Stimulated activated CD4-positive, alpha-beta T cell treated with anti-CD3 and anti-CD28 coated beads, Interleukin-15, amount 100 ng/mL, for 48 hours (primary cell): ENCODE results near the gene MEGF11.

ENCODE experiments used
- DNase-seq, 2 donors: peaks; one replicate each; pipeline ENCODE4 v3.0.0-alpha.2; 2020; ENCODE audit warnings: low read depth in 2 of 2

MEGF11 gene

DNA sequence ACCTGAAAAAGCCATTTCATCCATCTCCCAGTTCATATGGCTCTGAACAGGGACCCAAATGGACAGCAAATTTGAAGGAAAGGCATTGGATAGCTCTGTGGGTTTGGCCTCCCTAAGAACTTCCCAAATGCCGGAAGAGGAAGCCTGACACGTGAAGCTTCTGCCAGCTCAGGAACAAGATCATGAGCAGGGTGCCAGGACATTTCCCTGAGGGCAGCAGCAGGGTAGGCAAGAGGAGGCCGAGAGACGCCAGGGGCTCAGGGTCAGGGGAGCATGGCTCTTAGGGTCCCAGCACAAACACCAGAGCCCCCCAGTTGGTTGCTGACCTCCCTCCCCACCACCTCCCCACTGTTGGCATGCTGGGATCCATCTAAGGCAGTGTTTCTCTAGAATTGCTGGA lies 187.5 kb downstream of the MEGF11 start:
- DNase-seq, result no peak

- no peak for DNase-seq
Observed at GRCh38 chr15:66065325-66065724, 188.2 kb downstream of the MEGF11 start.

DNA sequence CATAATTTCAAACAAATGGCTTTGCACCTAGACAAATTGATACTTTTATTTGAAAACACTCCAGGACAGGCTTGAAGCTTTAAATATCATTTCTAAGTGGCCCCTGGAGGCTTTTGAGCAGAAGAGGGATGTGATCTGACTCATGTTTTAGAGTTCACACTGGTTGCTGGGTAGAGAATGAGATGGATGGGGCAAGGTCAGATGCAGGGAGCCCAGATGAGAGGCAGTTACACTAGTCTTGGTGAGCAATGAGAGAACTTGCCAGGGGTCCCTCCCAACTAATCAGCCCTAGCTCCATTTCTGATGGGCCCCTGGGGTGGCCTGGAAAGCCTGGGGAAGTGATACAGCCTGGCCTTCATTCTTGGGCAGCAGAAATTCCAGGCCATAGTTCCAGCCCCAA lies 190.4 kb downstream of the MEGF11 start:
- no peak for DNase-seq

DNA sequence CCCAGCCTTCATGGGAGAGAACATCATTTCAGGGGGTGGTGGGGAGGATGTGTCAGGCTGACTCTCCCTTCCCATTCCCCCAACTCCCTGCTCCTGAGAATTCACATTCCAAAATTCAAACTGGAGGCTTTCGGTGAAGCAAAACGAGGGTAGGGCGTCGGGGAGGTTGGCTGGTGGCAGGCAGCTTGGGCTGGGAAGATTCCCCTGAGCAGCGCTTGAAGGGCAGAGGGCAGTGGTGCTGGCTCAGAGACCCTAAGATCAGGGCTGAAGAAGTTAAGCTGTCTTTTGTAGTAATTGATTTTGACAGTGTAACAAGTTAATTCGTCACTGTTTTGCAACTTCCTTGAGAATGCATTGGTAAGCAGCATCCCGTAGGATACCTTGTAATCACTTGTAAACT lies 196.5 kb downstream of the MEGF11 start:
- DNase-seq, result no peak

- DNase-seq, result no peak
Observed at GRCh38 chr15:66053991-66054390, 199.6 kb downstream of the MEGF11 start.

DNA sequence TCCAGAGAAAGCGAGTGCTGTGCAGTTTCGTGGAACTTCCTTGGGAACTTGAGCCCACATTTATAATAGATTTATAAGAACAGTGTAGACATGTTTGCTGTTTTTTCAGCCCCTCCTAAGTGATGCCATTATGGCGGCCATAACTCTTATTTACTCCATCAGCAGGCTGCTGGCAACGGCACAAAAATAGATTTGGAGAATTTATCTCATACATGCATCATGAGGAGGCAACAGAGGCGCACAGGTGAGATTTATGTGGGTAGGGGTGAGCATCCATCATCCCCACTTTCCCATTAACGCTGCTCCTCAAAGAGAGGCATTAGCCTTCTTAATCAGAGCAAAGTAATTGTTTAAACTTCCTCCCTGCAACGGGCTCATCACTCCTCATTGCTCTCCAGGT lies 201.7 kb downstream of the MEGF11 start:
- no peak for DNase-seq

DNA sequence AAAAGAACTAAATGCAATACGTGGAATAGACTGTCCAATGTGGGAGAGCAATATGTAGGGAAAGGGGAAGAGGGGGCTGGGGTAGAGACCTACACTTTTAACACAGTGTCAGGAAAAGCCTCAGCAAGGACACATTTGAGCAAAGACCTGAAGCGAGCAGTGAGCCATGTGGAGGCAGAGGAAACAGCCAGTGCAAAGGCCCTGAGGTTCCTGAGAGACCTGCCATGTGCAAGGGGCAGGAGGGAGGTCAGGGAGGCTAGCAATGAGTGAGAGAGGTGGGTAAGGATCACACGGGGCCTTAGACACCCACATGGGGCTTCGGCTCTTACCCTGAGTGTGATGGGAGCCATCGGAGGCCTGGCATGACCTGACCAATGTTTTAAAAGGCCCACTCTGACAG lies 203.3 kb downstream of the MEGF11 start:
- no peak for DNase-seq

- DNase-seq, result no peak
Observed at GRCh38 chr15:66049353-66049752, 204.2 kb downstream of the MEGF11 start.

- no peak for DNase-seq
Observed at GRCh38 chr15:66047321-66048024, 206.1 kb downstream of the MEGF11 start.

GRCh38 chr15:66046751-66047150 lies 206.8 kb downstream of the MEGF11 start:
- DNase-seq, result no peak

DNA sequence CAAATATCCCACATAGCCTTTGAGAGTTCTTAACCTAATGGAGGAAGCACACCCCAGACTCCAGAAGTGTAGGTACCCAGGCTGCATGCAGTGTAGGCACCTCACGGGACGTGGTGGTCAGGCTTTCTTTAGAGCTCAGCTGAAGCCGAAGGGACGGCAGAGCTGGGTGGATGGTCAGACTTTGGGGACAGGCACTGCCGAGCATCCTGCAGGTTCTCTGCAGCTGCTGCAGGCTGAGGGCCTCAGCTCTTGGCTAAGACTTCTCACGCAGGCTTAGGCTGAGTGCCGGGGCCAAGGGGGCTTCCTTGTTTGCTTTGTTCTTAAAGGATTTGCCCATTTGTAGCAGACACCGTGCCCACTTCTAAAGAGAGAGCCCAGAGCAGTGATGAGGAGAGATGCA lies 207.2 kb downstream of the MEGF11 start:
- no peak for DNase-seq

GRCh38 chr15:66045542-66045941 lies 208.0 kb downstream of the MEGF11 start:
- no peak for DNase-seq

DNA sequence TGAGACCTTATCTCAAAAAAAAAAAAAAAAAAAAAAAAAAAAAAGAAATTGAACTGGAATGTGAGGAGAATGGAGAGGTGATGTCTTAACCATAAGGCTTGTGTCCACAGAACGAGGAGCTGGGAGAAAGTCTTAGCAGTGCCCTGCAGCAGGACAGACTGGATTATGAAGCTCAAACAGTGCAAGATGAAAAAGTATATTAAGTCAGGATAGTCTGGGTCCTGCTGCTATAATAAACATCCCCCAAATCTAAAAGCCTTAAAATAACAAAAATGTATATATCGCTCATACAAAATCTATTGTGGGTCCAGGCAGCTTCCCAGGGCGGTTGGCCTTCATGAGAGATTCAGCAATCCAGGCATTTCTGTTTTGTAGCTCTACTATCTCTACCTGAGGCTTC lies 208.7 kb downstream of the MEGF11 start:
- no peak for DNase-seq

DNA sequence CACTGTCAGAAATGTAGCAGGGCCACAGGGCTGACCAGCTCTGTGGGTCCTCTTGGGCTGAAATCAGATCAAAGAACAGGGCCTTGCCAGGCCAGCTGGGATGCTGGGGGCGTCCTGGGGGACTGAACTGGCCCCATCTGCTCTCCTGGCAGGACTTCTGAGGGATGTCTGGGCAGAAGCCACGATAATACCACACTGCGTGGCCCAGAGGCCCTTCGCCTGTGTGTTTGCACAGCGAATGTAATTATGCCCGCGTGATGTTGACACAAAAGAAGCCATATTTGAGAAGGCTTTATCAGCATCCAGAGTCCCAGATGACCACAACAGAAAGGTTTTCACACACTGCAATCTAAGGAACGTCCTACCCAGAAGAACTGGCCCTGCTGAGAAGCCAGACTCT lies 210.3 kb downstream of the MEGF11 start:
- DNase-seq, result no peak

- no peak for DNase-seq
Observed at GRCh38 chr15:66042624-66043023, 210.9 kb downstream of the MEGF11 start.

GRCh38 chr15:66041276-66041675 lies 212.3 kb downstream of the MEGF11 start:
- DNase-seq, result no peak

DNA sequence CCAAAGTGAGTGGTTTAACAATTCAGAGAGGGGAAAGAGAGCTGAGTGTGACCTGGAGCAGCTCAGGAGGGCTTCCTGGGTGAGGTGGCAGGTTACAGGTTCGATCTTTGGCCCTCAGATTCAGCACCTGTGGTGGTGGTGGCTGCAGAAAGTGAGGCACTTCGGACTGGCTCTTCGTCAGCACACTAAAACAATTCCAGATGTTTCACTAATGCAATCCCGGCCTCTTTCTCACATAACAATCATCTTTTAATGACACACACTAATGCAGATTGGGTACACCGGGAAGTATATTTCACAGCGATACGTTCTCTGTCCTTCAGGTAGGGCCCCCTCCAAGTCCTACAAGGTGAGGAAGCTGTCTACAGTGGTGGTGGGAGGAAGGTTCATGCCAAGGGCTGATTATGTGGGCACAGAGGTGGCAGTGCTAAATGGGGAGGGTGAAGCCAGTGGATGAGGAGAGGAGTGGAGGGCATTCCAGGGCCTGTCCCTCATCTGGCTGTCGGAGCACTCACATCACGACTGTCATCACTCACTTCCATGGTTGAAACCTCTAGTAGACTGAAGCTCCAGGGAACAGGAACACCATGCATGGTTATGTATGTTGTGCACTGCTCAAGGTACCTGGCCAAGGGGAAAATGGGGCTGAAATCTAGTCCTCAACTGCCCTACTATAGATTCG lies 213.2 kb downstream of the MEGF11 start:
- no peak for DNase-seq

GRCh38 chr15:66039117-66039871 lies 214.3 kb downstream of the MEGF11 start:
- DNase-seq, result no peak

DNA sequence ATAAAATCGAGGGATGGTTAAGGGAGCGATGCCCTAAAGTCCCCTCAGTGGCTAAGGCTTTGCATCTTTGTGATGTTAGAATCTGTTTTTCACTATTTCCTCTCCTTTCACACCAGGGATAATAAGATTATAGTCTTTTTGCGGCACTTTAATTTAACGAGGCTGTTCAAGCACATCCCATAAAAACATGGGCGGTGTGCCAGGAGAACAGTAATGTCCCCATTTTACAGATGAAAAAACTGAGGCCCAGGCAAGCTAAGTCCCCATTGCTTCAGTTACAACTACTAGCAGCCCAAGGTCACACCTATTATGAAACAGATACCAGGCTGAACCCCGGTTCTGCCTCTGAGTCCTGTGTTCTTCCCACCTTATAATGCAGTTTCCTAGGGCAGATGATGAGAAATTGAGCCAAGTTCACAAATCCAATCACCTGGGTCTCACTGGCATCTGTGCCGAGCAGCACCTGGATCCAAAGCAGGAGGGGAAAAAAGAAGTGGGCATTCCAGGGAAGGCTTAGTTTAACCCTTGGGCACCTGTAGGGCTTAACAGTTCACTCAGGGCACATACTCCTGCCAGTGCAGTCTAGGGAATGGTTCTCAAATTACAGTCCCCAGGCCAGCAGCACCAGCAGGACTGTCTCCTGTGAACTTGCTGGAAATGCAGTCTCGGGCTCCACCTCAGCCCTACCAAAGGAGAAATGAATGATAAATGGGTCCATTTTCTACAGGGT lies 215.0 kb downstream of the MEGF11 start:
- DNase-seq, result no peak

- DNase-seq, result no peak
Observed at GRCh38 chr15:66036859-66037258, 216.7 kb downstream of the MEGF11 start.

GRCh38 chr15:66035901-66036300 lies 217.6 kb downstream of the MEGF11 start:
- no peak for DNase-seq

DNA sequence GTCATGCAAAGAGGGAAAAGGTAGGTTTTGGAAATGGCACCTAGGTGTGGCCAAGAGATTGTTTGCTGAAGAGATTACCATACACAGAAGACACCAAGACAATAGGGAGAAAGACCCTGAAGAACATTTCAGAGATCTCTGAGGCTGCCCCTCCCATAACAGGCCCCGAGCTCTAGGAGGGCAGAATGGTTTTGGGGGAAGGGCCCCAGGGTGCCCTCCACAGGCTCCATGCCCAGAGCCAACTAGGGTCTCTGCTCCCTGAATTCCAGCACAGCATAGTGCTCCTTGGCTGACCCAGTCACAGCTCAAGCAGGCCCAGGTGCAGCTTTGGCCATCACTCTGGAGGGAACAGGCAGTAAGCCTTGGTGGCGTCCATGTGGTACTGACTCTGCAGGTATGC lies 220.4 kb downstream of the MEGF11 start:
- DNase-seq, result no peak
